ENCODE data around the gene SPATS2L.

SPATS2L gene

DNA sequence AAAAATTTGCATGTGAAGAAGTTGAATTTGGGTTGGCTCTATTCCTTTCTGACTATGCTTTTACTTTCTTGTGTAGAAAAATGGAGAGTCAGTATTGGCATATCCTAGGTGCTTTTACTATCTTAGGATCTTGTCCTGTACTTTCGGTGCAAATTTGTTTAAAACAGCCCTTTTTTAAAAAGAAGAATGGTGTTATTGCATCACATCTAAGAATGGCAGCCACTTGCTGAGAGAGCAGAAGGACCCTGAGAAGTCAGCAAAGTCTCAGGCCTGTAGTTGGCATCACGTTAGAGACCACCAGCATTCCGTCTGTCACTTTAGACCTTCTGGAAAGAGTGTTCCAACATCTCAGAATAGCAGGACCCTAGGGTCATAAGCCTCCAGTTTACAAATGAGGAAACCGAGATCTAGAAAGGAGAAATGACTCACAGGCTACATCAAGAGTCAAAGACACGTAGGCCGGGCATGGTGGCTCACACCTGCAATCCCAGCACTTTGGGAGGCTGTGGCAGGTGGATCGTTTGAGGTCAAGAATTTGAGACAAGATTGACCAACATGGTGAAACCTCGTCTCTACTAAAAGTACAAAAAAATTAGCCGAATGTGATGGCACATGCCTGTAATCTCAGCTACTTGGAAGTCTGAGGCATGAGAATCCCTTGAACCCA is 42.5 kb downstream of the SPATS2L start:
- no peak for DNase-seq (ENCODE audit: low spot score)

DNA sequence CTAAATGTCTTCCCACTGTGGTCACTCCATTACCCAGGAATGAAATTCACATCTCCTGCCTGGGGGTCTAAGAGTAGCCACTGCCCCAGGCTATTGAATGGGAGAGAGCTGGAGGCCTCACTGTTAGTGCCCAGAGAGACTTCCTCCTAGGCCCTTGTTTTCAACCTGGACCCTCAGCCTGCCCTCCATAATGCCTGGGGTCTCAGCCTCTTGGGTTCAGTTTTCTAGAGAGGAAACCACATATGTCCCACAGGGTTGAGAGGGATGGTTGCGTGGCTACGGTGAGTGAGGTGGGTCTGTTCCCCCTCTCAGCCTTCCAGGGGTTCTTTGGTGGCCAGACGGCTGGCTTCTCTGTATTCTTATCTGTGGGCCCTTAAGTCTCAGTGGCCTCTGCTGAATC is 43.4 kb downstream of the SPATS2L start:
- DNase-seq (ENCODE audit: low spot score): no peak

DNA sequence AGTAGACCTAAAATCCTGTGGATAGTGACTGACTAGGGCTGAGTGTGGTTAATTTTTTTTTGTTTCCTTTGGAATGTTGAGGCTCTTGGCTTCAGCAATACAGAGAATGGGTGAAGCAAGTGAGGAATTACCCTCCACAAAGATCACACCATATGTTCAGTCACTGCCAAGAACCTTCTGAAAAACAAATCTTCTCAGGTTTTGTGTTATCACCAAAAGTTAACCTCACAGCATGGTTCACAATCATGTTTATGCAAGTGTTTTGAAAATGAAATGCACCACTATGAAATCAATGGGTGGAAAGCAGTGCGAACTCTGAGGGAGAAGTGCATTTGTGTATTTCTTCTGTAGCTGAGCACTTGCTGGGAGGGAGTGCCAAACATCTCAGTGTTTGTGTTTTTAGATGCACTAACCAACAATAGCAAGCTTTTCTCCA is 44.4 kb downstream of the SPATS2L start:
- no peak for DNase-seq (ENCODE audit: low spot score)

DNA sequence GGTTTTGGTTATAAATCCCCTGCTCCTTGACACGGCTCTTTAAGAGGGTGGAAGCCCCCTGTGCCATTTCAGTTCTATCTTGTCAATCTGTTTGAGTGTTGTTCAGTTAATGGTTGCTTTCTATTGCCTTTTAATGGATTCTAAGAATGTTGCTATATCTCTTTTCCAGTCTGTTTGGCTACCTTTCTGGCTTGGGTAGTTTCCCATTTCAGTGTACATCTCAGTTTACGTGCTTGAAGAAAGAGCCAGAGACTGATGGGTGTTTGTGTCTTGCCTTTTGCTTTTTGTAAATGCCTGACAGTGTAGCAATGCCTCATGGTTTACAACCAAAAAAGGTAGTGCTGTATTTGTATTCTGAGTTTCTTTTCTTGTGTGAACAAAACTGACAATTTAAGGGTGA is 45.3 kb downstream of the SPATS2L start:
- DNase-seq (ENCODE audit: low spot score): no peak

DNA sequence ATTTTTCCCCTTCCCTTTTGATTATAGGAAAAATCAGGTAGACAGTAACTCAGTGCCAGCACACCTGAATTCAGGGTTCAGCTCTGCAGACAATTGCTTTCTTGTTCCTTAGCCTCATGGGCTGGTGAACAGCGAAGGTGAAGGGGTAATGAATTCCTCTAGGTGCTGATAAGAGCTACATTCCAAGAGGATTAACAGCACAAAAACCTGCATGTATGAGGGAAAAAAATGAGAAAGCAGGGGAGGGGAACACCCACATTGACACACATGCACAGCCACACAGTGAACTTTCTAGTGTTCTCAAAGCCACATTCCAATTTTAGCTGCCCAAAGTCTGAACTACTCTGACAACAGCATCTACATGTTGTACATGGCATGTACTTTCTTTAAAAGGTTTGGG is 46.1 kb downstream of the SPATS2L start:
- DNase-seq (ENCODE audit: low spot score): no peak

DNA sequence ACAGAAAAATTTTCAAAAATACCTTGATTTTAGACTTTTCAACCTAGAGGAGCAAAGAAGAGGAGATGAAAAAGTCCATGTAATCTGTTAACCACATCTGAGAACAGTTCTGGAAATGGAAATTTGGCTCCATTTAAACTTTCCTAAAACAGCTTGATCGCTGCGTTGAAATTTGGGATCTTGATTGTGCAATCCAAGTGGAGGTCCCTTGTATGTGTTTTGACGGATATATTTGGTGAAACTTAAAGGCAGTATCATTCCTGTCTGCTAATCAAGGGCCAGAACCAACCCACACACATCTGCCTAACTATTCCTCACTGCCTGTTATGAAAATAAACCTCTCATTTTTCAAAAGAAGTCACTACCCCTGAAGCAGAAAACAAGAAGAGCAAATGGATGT is 46.6 kb downstream of the SPATS2L start:
- no peak for DNase-seq (ENCODE audit: low spot score)

DNA sequence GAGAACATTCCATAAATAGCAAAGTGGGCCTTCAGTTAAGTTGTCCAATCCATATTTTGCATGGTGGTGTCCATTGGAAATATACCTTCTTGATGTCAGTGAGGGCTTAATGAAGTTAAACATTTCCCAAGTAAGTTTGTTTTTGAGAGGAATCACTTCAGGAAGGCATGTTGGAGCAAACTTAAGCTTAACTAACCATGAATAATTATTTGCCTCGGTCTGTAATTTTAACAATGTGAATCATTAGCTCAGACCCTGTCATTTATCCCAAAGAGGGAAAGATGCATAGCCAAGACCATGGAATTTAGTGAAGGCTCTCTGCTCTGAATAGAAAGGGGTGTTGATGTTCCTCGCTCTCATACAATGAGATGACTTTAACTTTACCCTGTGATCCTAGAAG is 47.4 kb downstream of the SPATS2L start:
- no peak for DNase-seq (ENCODE audit: low spot score)

DNA sequence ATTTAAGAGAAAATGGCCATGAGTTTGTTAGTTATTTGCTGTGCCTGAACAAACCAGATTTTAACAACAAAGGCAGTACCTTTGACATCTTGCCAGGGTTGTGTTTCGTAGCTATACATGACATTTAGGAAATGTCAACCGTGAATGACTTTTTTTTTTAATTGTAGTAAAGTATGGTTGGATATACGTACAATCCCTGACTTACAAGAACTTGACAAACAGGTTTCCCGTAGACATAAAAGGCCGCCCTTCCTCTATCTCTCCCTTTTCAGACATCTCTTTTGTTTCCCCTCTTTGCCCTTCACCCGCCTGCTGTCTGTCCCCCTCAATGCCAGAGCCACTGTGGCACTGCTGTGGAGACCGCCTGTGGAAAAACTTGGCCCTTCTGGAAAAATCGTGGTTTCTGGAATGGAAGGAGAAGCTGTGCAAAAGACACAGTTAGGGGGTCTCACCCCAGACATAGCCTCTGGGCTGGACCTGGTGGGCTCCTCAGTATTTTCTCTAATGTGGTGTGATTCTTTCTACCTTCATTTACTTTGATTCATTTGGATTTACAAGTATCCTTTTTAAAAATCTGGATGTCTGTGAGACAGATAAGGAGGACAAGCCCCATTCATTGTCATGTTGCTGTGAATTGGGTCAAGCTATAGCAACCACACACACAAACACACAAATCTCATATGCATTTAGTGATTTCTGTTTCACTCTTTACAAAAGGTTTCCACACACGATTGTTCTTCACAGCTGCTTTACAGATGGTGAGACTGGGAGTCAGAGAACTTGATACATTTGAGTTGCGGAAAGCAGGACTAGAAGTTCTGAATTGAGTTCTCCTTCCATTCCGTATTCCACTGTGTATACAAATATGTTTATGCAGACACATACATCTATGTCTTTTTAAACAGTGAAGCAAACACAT is 48.6 kb downstream of the SPATS2L start:
- no peak for DNase-seq (ENCODE audit: low spot score)

DNA sequence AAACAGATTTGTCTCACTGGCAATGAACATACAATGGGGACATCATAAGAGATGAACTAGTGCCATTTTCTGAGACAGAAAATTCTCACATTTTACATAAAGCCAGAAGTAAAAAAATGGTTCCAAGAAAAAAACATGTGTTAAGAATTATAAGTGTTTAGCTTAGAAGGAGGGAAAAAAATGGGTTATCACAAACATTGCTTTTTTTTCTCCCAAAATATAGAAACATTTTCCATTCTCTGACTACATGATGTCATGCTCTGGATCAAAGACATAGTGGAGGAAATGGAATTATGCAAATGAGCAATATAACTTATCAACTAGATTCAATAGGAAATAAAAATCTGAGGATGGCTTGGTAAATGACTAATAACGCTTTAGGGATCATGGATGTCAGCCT is 49.8 kb downstream of the SPATS2L start:
- DNase-seq (ENCODE audit: low spot score): no peak

DNA sequence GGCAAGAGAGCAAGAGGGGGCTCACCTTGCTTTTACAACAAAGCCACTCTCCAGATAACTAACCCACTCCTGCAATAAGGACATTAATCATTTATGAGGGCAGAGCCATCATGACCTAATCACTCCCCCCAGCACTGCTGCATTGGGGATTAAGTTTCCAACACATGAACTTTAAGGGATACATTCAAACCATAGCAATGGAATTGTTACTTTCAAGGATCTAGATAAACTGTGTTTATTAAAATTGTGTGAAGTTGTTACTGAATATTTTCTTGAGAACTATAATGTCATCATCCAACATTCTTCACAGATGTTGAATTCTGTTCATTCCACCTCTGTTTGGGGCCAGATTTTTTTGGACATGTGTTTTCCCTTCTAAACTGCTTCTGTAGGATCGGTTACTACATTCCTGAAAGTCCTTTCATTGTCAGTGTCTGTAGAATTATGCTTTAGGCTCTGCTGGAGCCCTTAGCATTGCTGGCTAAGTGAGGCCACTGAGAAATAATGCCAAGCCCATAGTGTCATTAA is 50.4 kb downstream of the SPATS2L start:
- no peak for DNase-seq (ENCODE audit: low spot score)

DNA sequence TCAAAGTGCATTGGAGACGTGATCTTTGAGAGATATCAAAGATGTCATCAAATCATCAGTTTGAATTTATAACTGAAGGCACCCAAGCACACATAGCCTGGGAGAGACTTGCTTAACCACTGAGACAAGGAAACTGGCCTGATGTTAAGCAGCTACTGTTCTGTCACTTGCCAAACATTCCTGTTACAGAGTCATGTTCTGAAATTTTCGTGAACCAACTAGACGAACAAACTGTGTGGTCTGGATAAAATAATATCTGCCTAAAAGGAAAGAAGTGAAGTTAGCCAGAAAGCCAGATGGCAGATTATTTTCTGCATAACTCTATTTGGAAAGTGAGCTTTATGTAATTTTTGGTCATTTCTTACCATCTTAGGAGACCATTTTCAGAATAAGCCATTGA is 51.4 kb downstream of the SPATS2L start:
- peak; percentile 43 for DNase-seq (ENCODE audit: low spot score)

DNA sequence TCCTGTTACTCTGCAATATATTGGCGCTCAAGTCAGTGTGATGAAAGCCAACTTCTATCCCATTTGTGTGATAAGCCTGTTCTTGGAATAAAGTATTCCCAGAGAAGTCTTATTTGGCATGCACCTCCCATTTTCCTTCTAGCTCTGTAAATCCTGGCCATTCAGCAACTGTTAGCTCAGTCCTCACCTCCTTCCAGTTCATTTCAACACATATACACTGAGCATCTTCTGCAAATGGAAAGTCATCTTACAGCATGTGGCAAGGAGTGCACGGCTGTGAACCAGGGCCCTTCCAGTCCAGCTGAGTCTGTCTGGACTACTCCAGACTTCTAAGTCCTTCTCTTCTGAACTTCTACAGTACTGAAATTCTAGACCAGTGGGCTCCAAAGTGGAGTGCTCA is 53.1 kb downstream of the SPATS2L start:
- no peak for DNase-seq (ENCODE audit: low spot score)

DNA sequence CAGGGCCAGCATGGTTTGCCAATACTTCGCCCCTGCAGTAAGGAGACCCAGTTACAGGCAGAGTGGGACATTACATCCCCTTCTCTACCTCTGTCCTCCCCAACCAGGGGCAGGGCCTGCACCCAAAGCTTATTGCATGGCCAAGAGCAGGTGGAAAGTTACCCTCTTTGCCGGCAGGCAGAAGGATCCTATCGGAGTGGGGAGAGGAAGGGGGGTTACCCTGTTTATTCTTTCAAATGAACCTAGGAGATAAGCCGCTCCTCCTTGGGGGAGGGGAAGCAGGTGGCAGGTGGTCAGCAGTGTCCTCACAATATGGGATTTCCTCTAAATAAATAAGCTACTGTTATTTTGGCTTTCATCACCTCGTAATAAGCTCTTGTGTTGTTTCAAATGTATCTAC is 53.9 kb downstream of the SPATS2L start:
- DNase-seq (ENCODE audit: low spot score): peak; percentile 23

DNA sequence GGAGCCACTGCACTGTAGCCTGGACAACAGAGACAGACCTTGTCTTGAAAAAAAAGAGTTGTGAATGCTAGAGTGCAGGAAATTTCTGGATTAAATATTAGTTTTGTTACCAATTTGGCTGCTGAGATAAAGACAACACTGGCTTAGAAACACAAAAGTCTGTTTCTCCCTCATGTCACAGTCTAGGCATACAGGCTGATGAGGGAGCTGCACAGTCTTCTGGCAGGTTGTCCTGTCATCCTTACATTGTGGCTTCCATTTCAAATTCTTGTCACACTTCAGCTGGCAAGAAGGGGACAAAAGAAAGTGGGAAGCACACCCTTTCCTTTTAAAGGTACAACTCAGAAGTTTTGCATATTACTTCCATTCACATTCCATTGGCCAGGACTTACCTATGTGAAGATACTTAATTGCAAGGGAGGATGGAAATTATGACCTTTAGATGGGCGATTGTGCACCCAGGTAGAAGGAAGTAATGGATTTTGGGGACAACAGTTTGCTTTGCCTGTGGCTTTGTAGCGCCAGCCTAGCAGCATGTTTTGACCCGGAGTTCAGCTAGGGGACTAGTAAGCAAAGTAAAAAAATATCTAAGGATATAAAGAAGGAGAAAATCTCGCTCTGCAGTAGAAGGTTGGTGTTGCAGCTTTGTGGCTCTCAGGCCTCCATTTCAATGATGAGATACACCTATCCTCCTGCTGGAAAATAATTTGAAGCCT is 55.9 kb downstream of the SPATS2L start:
- DNase-seq (ENCODE audit: low spot score): no peak

DNA sequence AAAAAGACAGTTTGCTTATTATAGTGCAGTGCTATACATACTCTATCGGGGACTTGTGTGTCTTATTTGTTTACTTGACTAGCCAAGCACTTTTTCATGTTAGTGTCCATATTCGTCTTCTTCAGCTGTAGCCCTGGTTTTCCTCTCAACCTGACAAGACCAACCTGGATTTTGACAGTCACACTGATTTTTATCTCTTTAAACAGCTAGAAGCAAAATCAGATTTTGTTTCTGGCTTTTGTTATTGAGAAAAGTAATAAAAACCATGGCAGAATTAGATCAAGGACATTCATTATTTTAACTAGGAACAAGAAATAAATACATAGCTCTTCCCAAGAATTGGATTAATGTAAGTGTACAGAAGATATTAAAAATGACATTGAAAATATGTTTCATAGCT is 56.8 kb downstream of the SPATS2L start:
- DNase-seq (ENCODE audit: low spot score): peak; percentile 90

DNA sequence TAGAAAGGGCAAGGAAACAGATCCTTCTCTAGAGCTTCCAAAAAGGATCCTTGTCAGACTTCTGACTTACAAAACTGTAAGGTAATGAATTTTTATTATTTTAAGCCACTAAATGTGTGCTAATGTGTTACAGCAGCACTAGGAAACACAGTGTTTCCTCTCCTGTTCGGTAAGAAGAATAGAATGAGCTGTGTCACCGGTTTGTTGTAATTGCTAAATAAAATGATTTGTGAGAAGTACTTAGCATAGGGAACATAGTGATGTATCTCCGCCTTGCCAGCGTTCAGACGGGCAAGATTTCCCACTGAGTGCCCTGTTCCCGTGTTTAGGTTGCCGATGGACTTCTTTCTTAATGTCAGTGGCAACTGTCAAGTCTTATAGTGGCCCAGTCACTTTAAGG is 57.6 kb downstream of the SPATS2L start:
- DNase-seq (ENCODE audit: low spot score): no peak

DNA sequence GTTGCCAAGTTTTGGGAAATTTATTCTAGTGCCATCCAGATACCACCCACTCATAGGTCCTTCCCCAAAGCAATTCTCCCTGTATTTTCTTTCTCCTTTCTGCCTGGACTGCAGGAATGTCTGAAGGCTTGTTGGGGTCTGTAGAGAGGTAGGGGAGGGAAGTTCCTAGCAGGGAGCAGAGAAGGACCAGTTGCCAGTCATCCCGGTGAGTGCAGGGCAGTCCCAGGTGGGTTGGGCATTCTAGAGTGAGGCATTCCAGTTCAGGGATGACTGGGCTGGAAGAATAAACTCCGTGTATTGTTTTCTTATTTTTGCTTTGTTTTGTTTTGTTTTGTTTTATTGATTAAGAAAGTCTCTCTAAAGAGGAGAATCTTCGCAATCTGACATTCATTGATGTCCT is 58.1 kb downstream of the SPATS2L start:
- no peak for DNase-seq (ENCODE audit: low spot score)

DNA sequence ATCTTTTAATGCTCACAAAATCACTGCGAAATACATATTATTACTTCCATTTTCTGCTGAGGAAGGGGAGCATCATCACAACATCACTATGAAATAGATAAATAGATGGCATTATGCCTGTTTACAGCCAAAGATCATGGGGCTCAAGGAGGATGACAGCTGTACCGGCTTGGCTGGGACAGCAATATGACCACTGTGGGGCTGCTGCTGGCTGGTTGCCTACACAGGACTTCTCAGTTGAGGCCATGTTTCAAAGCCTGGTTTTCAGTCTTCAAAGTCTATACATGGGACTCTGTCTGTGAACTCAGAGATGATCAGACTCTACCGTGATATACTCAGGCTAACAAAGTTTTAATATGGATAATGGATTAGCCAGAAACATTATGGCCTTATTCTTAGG is 58.7 kb downstream of the SPATS2L start:
- DNase-seq (ENCODE audit: low spot score): no peak

DNA sequence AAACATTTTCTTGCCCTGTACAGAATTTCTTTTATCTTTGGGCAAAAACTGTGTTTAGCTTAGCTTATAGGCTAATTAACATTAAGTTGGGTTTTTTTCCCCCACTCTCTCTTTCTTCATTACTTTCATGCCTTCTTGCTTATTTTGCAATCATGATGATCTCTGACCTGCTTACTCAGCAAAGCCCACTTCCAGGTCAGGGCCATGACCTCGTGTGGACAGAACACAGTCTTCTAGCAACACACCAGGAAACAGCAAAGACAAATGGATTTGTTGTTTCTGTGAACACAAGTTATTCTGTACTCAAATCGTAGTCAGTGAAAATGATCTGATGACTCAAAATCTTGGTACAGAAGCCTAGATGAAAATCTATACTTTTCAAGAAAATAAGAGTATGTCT is 60.7 kb downstream of the SPATS2L start:
- DNase-seq (ENCODE audit: low spot score): no peak

DNA sequence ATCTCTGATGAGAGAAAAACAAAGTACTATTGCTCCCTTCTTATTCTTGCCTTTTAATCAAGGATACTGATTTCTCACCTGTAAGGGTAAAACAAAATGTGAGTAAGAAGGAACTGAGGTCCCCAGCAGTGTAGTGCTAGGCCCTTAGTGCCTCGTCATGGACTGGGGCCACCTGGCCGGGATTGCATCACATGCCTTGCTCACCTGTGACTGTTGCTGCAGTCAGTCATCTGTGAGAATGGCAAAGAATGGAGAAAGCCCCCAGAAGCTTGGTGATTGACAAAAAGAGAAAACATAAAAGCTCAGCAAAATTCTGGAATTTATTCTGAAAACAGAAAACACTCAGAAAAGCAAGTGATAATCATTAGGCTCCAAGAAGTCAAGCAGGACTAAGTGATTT is 63.4 kb downstream of the SPATS2L start:
- no peak for DNase-seq (ENCODE audit: low spot score)

DNA sequence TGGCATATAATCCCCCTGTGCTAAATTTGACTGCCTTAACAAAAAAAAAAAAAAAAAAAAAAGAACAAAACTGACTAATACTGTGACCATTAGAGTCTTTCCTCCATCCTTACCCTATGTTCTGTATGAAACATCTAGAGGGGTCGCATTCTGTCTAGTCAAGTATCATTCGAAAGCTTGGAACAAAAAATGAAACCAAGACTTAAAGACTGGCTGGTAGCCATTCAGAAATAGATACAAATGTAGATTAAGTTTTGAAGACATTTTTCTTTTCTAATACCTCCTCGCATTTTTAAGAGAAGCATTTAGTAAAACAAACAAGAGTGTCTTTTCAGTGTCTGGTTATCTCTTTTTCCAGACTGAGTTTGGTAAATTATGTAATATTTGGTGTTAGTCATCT is 66.7 kb downstream of the SPATS2L start:
- DNase-seq (ENCODE audit: low spot score): no peak

DNA sequence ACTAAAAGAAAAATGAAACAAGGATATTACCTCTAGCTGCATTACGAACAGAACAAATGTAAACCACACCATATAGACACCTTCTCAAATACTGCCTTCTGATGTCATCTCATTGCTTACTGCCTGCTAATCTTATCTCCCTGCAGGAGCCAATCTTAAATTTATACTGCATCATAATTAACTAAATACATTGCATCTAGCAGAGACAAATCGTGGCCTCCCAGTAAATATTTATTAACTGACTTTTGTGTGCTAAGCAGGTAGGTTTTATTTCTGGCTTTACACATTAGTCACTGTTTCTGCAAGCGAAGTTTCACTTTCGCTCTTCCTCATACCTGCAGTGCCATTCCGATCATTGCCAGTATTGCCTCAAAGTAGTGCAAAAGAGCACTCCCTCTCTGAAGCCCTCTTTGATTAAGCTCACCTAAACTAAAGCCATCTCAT is 67.5 kb downstream of the SPATS2L start:
- no peak for DNase-seq (ENCODE audit: low spot score)
